HG03280 (cell line): Measurements from ENCODE around the gene PACS1.

Source experiments
- ATAC-seq: cut with Tn5 transposase; IDR thresholded peaks from one replicate; pipeline ENCODE4 v1.9.1; 2021; ENCODE audit warnings: mild to moderate bottlenecking, moderate library complexity; ENCODE audit not compliant: unreplicated experiment

Gene PACS1

DNA sequence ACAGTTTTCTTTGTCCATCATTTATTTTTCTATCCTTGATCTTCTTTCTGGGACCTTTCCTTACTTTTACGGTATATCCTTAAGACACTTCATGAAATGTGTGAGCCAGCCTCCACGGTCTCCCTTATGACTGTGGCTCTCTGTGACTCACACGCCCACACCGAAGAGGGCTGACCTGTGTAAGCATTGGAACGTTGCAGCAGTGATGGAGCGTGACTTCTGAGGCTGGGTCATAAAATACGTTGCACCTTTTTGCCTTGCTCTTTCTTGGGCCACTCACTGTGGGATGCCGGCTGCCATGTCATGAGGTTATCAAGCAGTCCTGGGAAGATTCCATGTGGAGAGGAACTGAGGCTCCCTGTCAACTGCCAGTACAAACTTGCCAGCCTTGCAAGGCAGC, 102.1 kb downstream of the PACS1 start:
- no peak for ATAC-seq

- ATAC-seq: no peak
Observed at GRCh38 chr11:66176650-66177049, 106.6 kb downstream of the PACS1 start.

DNA sequence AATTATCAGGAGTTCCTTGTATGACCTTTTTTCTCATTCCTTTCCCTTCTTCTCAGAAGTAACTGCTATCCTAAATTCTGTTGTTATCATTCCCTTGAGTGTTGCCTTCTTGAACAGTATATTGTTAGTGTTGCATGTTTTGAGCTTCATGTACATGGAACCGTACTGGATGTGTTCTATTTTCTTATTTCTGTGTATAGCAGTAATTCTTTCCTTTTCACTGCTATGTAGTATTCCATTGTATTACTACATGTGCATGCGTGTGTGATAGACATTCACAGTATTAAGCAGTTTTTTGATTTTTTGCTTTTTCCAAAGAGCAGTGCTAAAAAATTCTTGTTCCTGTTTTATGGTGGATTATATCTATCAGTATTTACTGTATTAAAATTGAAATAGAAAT, 108.1 kb downstream of the PACS1 start:
- ATAC-seq: no peak

GRCh38 chr11:66178871-66179270, 108.8 kb downstream of the PACS1 start:
- ATAC-seq: no peak

DNA sequence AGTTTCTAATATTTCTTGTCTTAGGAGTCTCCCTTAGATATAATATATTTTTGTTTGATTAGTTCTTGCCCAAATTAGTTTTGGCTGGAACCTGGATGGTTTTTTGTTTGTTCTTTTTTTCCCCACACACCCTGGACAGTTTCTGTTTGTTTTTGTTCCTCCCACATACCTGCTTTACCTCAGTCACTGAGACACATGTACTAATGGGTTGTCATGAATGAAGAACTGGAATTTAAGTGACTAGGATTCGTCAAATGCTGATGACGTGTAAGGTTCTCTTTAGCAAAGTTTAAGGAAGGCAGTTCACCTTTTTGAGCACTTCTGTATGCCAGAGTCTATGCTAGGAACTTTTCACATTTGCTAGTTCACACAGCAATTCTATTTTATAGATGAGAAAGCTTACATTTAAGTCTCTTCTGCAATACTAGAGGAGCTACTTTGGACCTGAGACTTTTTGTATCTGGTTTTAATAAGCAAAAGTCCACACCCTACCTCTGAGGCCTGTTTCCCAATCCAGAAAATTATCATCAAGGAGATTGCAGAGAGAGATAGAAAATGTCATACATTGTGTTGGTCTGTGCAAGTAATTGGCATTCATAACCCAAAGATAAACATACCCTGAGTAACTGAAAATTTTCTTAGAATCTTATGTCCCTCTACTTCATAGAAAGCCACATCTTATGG, 111.7 kb downstream of the PACS1 start:
- ATAC-seq: no peak

DNA sequence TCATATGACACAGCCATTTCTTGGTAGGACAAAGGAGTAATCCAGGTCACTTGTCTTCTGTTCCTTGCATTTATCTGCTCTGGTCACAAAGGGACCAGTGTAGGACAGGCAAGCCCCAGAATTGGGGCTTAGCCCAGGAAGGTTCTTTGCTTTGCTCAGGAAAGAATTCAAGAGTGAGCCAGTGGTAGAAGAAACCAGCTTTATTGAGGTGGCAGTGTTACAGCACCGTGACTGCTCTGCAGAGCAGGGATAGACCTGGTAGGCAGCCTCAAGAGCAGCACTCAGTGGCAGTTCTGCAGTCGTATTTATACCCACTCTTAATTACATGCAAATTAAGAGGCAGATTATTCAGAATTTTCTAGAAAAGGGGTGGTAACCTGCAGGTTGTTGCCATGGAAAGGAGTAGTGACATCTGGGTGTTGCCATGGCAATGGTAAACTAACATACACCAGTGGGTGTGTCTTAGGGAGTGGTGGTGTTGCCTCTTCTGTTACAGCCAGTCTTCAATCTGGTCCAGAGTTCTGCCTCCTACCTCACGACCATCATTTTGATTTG, 113.5 kb downstream of the PACS1 start:
- ATAC-seq: no peak

DNA sequence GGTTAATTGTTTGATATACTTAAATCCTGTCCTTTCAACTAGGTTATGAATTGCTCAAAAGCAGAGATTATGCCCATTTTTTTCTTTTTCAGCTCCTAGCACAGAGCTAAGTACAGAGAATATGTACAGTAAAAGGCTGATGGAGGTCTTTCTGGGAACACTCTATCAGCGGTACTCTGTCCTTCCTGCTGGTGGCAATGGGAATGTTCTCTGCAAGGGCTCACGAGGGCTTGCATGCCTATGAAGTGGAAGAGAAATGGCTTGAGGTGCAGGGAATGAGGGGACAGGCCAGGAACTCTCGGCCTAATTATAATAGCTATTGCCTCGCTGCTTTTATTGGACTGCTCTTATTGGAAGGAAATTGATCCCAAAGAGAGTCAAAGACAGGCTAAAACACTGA, 114.7 kb downstream of the PACS1 start:
- no peak for ATAC-seq

GRCh38 chr11:66186470-66186869, 116.4 kb downstream of the PACS1 start:
- no peak for ATAC-seq

GRCh38 chr11:66187453-66187852, 117.4 kb downstream of the PACS1 start:
- no peak for ATAC-seq

- ATAC-seq: no peak
Observed at GRCh38 chr11:66188580-66188979, 118.5 kb downstream of the PACS1 start.

DNA sequence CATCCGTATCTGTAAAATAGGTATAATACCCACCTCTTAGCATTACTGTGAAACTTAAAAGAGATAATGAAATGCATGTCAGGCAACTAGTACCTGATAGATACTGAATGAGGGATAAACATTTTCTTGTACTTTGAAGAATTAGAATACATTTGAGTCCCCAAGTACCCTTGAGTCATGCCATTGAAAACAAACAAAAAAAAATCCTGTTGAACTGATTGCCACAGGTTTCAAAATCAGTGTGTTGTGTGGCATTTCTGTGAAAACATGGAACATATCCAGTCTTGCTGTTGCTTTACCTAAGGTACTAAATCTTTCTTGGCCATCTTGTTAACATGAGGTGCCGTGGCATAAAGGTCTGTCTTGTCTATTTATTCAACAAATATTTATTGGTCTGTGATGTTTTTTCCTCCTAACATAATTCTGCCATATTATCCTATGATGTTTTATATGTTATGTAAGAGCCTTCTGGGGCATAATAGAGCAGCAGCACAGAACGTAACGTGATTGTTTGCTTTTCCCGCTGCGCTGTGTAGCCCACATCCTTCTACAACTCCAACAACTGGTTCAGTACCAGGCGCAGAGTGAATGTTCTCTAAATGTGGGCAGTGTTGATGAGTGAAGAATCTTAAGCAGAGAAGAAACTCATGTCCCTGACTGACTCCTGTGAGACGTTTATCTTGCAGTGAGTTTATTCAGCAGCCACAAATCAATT, 119.1 kb downstream of the PACS1 start:
- ATAC-seq: no peak

- no peak for ATAC-seq
Observed at GRCh38 chr11:66190786-66191185, 120.7 kb downstream of the PACS1 start.

DNA sequence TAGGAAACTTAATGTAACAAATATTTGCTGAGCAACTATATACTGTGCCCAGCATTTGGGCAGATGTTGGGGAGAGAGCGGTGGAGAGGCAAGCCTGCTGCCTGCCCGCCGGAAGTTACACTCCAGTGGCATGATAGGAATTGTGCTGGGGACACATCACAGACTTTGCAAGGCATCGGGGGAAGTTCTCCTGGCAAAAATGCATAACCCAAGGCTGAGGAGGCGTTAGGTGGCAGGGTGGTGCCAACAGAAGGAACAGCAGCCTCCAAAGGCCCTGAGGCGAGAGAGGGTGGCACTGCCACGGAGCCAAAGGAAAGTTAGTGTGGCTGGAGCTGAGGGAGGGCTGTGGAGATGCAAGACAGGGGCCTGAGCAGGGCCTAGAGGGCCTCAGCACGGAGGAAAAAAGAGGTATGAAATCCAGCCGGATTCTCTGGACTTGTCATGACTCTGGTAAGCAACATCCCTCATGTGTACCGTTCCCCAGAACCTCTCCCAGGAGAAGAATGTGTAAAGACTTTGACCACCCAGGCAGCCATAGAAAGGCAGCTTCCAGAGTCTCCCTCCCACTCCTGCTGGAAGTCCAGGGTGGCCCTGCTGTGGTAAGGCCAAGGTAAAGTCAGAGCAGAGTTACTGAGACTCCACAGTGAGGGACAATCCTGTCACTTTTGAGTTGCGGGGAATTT, 122.2 kb downstream of the PACS1 start:
- no peak for ATAC-seq

DNA sequence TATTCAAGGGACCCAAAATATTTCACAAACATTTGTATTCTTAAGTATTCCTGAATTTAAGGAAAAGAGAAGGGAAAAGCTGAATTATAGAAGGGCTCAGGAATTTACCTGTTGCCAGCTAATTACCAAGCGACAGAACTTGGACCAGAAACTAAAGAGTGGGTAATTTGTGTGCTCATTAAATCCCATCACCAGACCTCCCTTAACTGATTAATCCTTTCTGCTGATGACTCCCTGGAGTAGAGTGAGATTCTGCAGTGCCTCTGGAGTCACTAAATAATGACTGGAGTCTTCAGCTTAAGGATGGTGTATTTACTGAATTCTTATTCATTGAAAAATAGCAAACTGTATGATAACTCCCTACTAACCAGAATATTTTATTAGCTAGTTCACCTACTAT, 124.3 kb downstream of the PACS1 start:
- no peak for ATAC-seq

DNA sequence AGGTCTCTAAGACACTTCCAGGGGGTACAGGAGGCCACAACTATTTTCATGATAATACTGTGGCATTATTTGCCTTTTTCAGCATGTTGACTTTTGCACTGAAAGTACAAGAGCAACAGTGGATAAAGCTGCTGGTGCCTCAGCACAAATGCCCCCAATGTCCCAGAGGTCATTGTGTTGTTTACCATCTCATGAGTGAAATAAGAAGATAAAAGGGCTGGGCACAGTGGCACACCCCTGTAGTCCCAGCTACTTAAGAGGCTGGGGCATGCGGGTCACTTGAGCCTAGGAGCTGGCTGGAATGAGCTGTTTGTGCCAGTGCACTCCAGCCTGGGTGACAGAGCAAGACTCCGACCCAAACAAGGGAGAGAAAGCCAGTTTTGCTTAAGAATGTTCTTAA, 125.8 kb downstream of the PACS1 start:
- no peak for ATAC-seq

- ATAC-seq: no peak
Observed at GRCh38 chr11:66203847-66204246, 133.8 kb downstream of the PACS1 start.

- no peak for ATAC-seq
Observed at GRCh38 chr11:66204412-66204811, 134.3 kb downstream of the PACS1 start.

GRCh38 chr11:66207816-66208215, 137.7 kb downstream of the PACS1 start:
- no peak for ATAC-seq

- no peak for ATAC-seq
Observed at GRCh38 chr11:66211100-66211499, 141.0 kb downstream of the PACS1 start.

GRCh38 chr11:66216911-66217310, 146.8 kb downstream of the PACS1 start:
- ATAC-seq: no peak

DNA sequence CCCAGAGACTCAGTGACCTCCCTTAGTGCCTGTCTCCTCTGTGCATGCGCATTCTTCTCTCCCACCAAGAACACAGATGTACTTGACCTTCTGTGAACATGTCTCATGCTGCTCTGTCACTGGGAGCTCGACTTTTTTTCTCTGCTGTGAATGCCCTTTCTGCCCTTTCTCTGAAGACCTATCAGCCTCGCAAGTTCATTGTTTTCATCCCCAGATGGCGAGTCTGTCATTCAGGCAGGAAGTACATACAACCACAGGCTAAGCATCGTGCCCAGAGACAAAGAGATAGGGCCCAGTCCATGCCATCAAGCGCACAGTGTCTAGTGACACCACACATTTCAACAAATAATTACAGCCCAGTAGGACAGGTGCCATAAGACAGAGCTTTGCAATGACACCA, 148.0 kb downstream of the PACS1 start:
- no peak for ATAC-seq
